ENCODE data around the gene STIP1.

GRCh38 chr11:64173616-64174355, 12.2 kb upstream of the STIP1 start:
- no peak for TF ChIP-seq CTCF (IDR thresholded peaks at IDR 0.05; ENCODE audit: insufficient read depth, low read depth, low read length)
- TF ChIP-seq EZH2 (IDR thresholded peaks at IDR 0.05; ENCODE audit: insufficient read depth, low read length), result no peak

Data from astrocyte (in vitro differentiated cells and primary cell).